CD4-positive, CD25-positive, alpha-beta regulatory T cell (primary cell): ENCODE data around the gene IL21R. TPM values are rescaled to one million over a fixed set of nuclear protein-coding genes. Genes with fewer than 3 reads are reported as not detected.

ENCODE experiments used
- ATAC-seq, 2 donors: fragments of 150-1000 bp; cut with Tn5 transposase; one replicate each; pipeline ENCODE4 v1.10.0; 2021; ENCODE audit warnings: low read depth in 2 of 2, moderate number of reproducible peaks in 2 of 2, moderate library complexity in 1 of 2
- DNase-seq, 3 donors: peaks; one replicate each; pipeline versions ENCODE4 v3.0.0 to v3.0.0-alpha.2; 2012 to 2022; ENCODE audit warnings: mixed read lengths in 1 of 3
- H3K27ac ChIP-seq: one replicate; pipeline ENCODE4 v1.7.0; 2013; ENCODE audit warnings: mild to moderate bottlenecking, low read length; ENCODE audit not compliant: insufficient read depth, poor library complexity, severe bottlenecking
- H3K27me3 ChIP-seq: one replicate; pipeline ENCODE4 v1.7.0; 2013; ENCODE audit warnings: low read length; ENCODE audit not compliant: control insufficient read depth, insufficient read depth
- H3K36me3 ChIP-seq: one replicate; pipeline ENCODE4 v1.7.0; 2013; ENCODE audit warnings: mild to moderate bottlenecking, low read length, moderate library complexity; ENCODE audit not compliant: control insufficient read depth, insufficient read depth
- H3K4me1 ChIP-seq: 2 replicates; pipeline ENCODE4 v1.7.0; 2013; ENCODE audit warnings: mild to moderate bottlenecking, low read length; ENCODE audit not compliant: insufficient read depth, control insufficient read depth, poor library complexity, severe bottlenecking
- H3K4me3 ChIP-seq: one replicate; pipeline ENCODE4 v1.7.0; 2013; ENCODE audit warnings: low read depth, mild to moderate bottlenecking, low read length, moderate library complexity
- H3K9me3 ChIP-seq, 2 experiments: 1 replicate in 1 of 2; 2 replicates in 1 of 2; pipeline ENCODE4 v1.7.0; 2013; ENCODE audit warnings: low read length in 2 of 2, mild to moderate bottlenecking in 1 of 2, moderate library complexity in 1 of 2; ENCODE audit not compliant: control insufficient read depth in 2 of 2
- H3K27ac Mint-ChIP-seq, 3 donors: one replicate each; pipeline ENCODE4 v1.8.0; 2020 to 2022; ENCODE audit warnings: mild to moderate bottlenecking in 3 of 3, mixed read lengths in 3 of 3, moderate library complexity in 2 of 3
- H3K27me3 Mint-ChIP-seq: one replicate; pipeline ENCODE4 v1.8.0; 2022; ENCODE audit warnings: mild to moderate bottlenecking, mixed read lengths
- H3K36me3 Mint-ChIP-seq: one replicate; pipeline ENCODE4 v1.8.0; 2020; ENCODE audit warnings: mixed read lengths
- H3K4me1 Mint-ChIP-seq, 4 donors: one replicate each; pipeline ENCODE4 v1.8.0; 2020 to 2022; ENCODE audit warnings: mixed read lengths in 4 of 4, mild to moderate bottlenecking in 1 of 4
- H3K4me3 Mint-ChIP-seq, 4 donors: one replicate each; pipeline ENCODE4 v1.8.0; 2020 to 2022; ENCODE audit warnings: mild to moderate bottlenecking in 4 of 4, mixed read lengths in 4 of 4, moderate library complexity in 3 of 4
- H3K9me3 Mint-ChIP-seq, 7 donors: one replicate each; pipeline ENCODE4 v1.8.0; 2020 to 2022; ENCODE audit warnings: mixed read lengths in 7 of 7, mild to moderate bottlenecking in 3 of 7, moderate library complexity in 2 of 7
- polyA plus RNA-seq, 4 donors: library from polyadenylated mRNA; unstranded; fragments of 300-500 nt; fragmentation: Illumina TruSeq; gene quantifications; one replicate each; pipeline ENCODE4 v1.2.3, GENCODE V29; 2021
- total RNA-seq: library from RNA; stranded (reverse); gene quantifications from one replicate; pipeline ENCODE4 v1.2.3, GENCODE V29; 2022

Gene IL21R
- total and polyA plus RNA-seq, 5 donors from 2014 or later, result 34.3 to 63.1 (median 38.6) TPM

DNA sequence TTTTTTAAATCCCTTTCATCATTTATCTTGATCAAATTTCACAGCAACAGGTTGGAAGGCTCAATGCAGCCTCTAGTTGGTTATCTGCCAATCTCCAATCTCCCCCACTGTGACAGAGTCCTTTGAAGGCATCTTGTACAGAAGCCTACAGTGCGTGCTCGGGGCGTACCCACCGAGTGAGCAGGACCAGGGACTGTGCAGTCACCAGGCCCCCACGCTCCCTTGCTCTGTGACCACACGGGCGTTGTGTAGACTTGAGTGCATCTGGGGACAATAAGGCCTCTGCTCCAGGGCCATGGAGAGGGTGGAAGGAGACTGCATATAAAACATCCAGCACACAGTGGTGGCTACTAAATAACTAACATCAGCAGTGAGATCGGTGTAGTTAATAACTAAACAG is 84.4 kb downstream of the IL21R start:
- no peak overlapping the region for H3K27ac ChIP-seq
- no peak for DNase-seq
- H3K27me3 ChIP-seq, result no peaks in the 10 kb centered on the region
- no peaks in the 10 kb centered on the region for H3K9me3 ChIP-seq
- Mint-ChIP-seq H3K9me3 (peaks cover 0 to 2% (median 0%) of the 10 kb centered on the region in 7 donors), H3K27ac (no peak overlapping the region), H3K27me3 (no peaks in the 10 kb centered on the region), H3K4me1 (peaks cover 0 to 2% (median 0%) of the 10 kb centered on the region in 4 donors), H3K36me3 (peaks cover 70% of the 10 kb centered on the region), H3K4me3 (no peak overlapping the region)
- H3K36me3 ChIP-seq, result peaks cover 90% of the 10 kb centered on the region
- no peak for ATAC-seq
- H3K4me3 ChIP-seq, result no peak overlapping the region
- no peaks in the 10 kb centered on the region for H3K4me1 ChIP-seq

- ATAC-seq, result no peak
- Mint-ChIP-seq H3K27ac (no peak overlapping the region), H3K27me3 (no peaks in the 10 kb centered on the region)
These were observed 84.8 kb downstream of the IL21R start for GRCh38 chr16:27486760-27487159.

GRCh38 chr16:27489421-27489820 is 87.4 kb downstream of the IL21R start:
- no peaks in the 10 kb centered on the region for H3K9me3 ChIP-seq
- no peak for ATAC-seq

More at GRCh38 chr16:27486760-27487159, 84.8 kb downstream of the IL21R start:
- Mint-ChIP-seq H3K4me1 (no peaks in the 10 kb centered on the region), H3K36me3 (peaks cover 70% of the 10 kb centered on the region), H3K4me3 (no peak overlapping the region), H3K9me3 (peaks cover 0 to 2% (median 0%) of the 10 kb centered on the region in 7 donors)
- Histone ChIP-seq H3K4me1 (no peaks in the 10 kb centered on the region), H3K36me3 (peaks cover 90% of the 10 kb centered on the region), H3K27me3 (no peaks in the 10 kb centered on the region), H3K9me3 (no peaks in the 10 kb centered on the region), H3K27ac (no peak overlapping the region), H3K4me3 (no peak overlapping the region)
- DNase-seq, result no peak

DNA sequence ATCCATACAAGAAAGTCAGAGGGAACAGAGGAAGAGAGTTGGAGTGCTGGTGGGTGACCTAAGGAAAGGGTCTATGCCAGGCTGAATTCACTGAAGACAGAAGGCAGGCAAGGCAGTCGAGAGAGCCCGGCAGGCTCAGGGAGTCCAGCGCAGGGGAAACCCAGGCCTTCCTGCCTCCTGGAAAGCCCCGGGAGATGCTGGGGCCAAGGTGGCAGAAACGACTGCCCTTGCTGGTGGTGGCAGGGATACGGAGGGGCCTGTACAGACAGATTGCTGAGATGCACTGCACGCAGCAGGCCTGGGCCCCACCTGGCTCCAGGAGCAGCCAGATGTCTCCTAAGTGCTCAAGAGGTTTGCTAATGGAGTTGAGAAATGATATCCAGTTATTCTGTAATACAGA is 87.9 kb downstream of the IL21R start:
- DNase-seq (no peak), ATAC-seq (no peak)
- Histone ChIP-seq H3K27ac (no peak overlapping the region), H3K27me3 (no peaks in the 10 kb centered on the region), H3K4me3 (no peak overlapping the region), H3K9me3 (no peaks in the 10 kb centered on the region), H3K36me3 (peaks cover 87% of the 10 kb centered on the region), H3K4me1 (no peaks in the 10 kb centered on the region)
- Mint-ChIP-seq H3K4me3 (no peak overlapping the region), H3K9me3 (peaks cover 0 to 2% (median 0%) of the 10 kb centered on the region in 7 donors), H3K36me3 (peaks cover 67% of the 10 kb centered on the region), H3K4me1 (no peaks in the 10 kb centered on the region), H3K27me3 (no peaks in the 10 kb centered on the region), H3K27ac (no peak overlapping the region)

More at GRCh38 chr16:27489421-27489820, 87.4 kb downstream of the IL21R start:
- no peak overlapping the region for H3K4me3 ChIP-seq
- H3K36me3 ChIP-seq, result peaks cover 87% of the 10 kb centered on the region
- H3K27me3 Mint-ChIP-seq, result no peaks in the 10 kb centered on the region
- H3K4me1 ChIP-seq, result no peaks in the 10 kb centered on the region
- no peak overlapping the region for H3K4me3 Mint-ChIP-seq
- H3K9me3 Mint-ChIP-seq, result peaks cover 0 to 2% (median 0%) of the 10 kb centered on the region in 7 donors
- no peaks in the 10 kb centered on the region for H3K27me3 ChIP-seq
- no peaks in the 10 kb centered on the region for H3K4me1 Mint-ChIP-seq
- no peak overlapping the region for H3K27ac ChIP-seq
- no peak overlapping the region for H3K27ac Mint-ChIP-seq
- peaks cover 67% of the 10 kb centered on the region for H3K36me3 Mint-ChIP-seq
- no peak for DNase-seq

- Mint-ChIP-seq H3K4me1 (no peaks in the 10 kb centered on the region), H3K27ac (peak overlapping the region in 1 of 3 donors; percentile 90), H3K27me3 (no peaks in the 10 kb centered on the region), H3K9me3 (peaks cover 0 to 2% (median 0%) of the 10 kb centered on the region in 7 donors), H3K36me3 (peaks cover 57% of the 10 kb centered on the region), H3K4me3 (no peak overlapping the region)
- H3K27me3 ChIP-seq, result no peaks in the 10 kb centered on the region
- H3K9me3 ChIP-seq, result no peaks in the 10 kb centered on the region
- ATAC-seq, result peak in 1 of 2 donors; percentile 18
- no peaks in the 10 kb centered on the region for H3K4me1 ChIP-seq
- H3K36me3 ChIP-seq, result peaks cover 85% of the 10 kb centered on the region
- DNase-seq, result no peak
- H3K4me3 ChIP-seq, result no peak overlapping the region
- H3K27ac ChIP-seq, result no peak overlapping the region
These were observed 90.1 kb downstream of the IL21R start for GRCh38 chr16:27491894-27492587.

- no peaks in the 10 kb centered on the region for H3K9me3 ChIP-seq
- H3K9me3 Mint-ChIP-seq, result peaks cover 0 to 2% (median 0%) of the 10 kb centered on the region in 7 donors
- no peak overlapping the region for H3K4me3 ChIP-seq
- H3K4me1 Mint-ChIP-seq, result no peaks in the 10 kb centered on the region
- H3K4me1 ChIP-seq, result no peaks in the 10 kb centered on the region
- no peak overlapping the region for H3K27ac ChIP-seq
- no peaks in the 10 kb centered on the region for H3K27me3 ChIP-seq
- no peak for DNase-seq
- H3K36me3 ChIP-seq, result peaks cover 86% of the 10 kb centered on the region
- no peaks in the 10 kb centered on the region for H3K27me3 Mint-ChIP-seq
- H3K36me3 Mint-ChIP-seq, result peaks cover 58% of the 10 kb centered on the region
- no peak overlapping the region for H3K4me3 Mint-ChIP-seq
- no peak overlapping the region for H3K27ac Mint-ChIP-seq
- no peak for ATAC-seq
These were observed 90.6 kb downstream of the IL21R start for GRCh38 chr16:27492588-27492979.

DNA sequence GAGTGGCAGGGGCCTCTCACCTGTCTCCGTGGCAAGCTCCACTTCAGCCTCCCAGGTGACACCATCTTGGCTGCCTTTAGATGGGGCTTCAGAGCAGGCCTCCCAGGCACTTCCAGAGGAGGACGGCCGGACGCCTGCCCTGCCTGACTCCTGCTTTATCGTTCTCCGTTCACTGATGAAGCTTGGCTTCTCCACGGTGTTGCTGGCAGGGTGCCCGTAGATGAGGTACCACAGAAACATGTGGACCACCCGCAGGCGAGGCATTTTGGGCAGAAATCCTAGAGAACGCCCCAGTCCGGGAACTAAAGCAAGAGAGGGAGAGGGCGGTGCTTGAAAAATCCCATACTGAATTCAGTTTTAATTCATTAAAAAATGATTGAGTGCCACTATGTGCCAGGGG is 93.2 kb downstream of the IL21R start:
- Histone ChIP-seq H3K27me3 (no peaks in the 10 kb centered on the region), H3K4me1 (no peaks in the 10 kb centered on the region), H3K4me3 (no peak overlapping the region), H3K36me3 (peaks cover 87% of the 10 kb centered on the region), H3K9me3 (no peaks in the 10 kb centered on the region), H3K27ac (no peak overlapping the region)
- Mint-ChIP-seq H3K4me1 (no peaks in the 10 kb centered on the region), H3K27me3 (no peaks in the 10 kb centered on the region), H3K27ac (no peak overlapping the region), H3K9me3 (no peaks in the 10 kb centered on the region), H3K36me3 (peaks cover 59% of the 10 kb centered on the region), H3K4me3 (no peak overlapping the region)
- DNase-seq (no peak), ATAC-seq (no peak)
